Liver (tissue), 3 donors: ENCODE data around the gene RNLS.

ENCODE experiments used
- CTCF ChIP-seq: fragments of 150-350 bp; IDR thresholded peaks from 2 replicates; pipeline ENCODE4 v1.5.1; 2017; ENCODE audit warnings: improper control_type of control experiment, low read depth, low read length; ENCODE audit not compliant: missing input control
- EGR1 ChIP-seq, 2 donors: IDR thresholded peaks; 2 replicates each; pipeline ENCODE4 v1.6.1; 2016 to 2018; ENCODE audit warnings: antibody characterized with exemption in 2 of 2, low read depth in 2 of 2
- GABPA ChIP-seq, 2 donors: IDR thresholded peaks in 1 of 2; conservative IDR thresholded peaks in 1 of 2; 2 replicates each; pipeline ENCODE4 v1.6.1; 2016; ENCODE audit warnings: antibody characterized with exemption in 2 of 2, mild to moderate bottlenecking in 1 of 2, moderate library complexity in 1 of 2
- JUND ChIP-seq, 2 donors: IDR thresholded peaks; 2 replicates each; pipeline ENCODE4 v1.6.1; 2016; ENCODE audit warnings: antibody characterized with exemption in 2 of 2
- NR2F2 ChIP-seq: IDR thresholded peaks from 2 replicates; pipeline ENCODE4 v1.6.1; 2016; ENCODE audit warnings: antibody characterized with exemption
- RAD21 ChIP-seq, 2 donors: IDR thresholded peaks; 2 replicates each; pipeline ENCODE4 v1.6.1; 2016; ENCODE audit warnings: antibody characterized with exemption in 2 of 2, mild to moderate bottlenecking in 2 of 2
- RXRA ChIP-seq, 2 donors: IDR thresholded peaks; 2 replicates each; pipeline ENCODE4 v1.6.1; 2017 to 2018; ENCODE audit warnings: antibody characterized with exemption in 2 of 2, mild to moderate bottlenecking in 1 of 2
- SP1 ChIP-seq: IDR thresholded peaks from 2 replicates; pipeline ENCODE4 v1.6.1; 2018; ENCODE audit warnings: antibody characterized with exemption, mild to moderate bottlenecking
- TAF1 ChIP-seq: conservative IDR thresholded peaks from 2 replicates; pipeline ENCODE4 v1.6.1; 2016; ENCODE audit warnings: antibody characterized with exemption, mild to moderate bottlenecking
- YY1 ChIP-seq: IDR thresholded peaks from 2 replicates; pipeline ENCODE4 v1.6.1; 2016; ENCODE audit warnings: antibody characterized with exemption, mild to moderate bottlenecking
- ZBTB33 ChIP-seq: IDR thresholded peaks from 2 replicates; pipeline ENCODE4 v1.6.1; 2016; ENCODE audit warnings: antibody characterized with exemption
- TF ChIP-seq, protein P1 (sequence below): IDR thresholded peaks from 2 replicates; pipeline ENCODE4 v1.6.1; 2016; ENCODE audit warnings: antibody characterized with exemption, mild to moderate bottlenecking
- TF ChIP-seq, protein P2 (sequence below): IDR thresholded peaks from 2 replicates; pipeline ENCODE4 v1.6.1; 2016; ENCODE audit warnings: antibody characterized with exemption
- TF ChIP-seq, protein P3 (sequence below): IDR thresholded peaks from 2 replicates; pipeline ENCODE4 v1.6.1; 2016; ENCODE audit warnings: antibody characterized with exemption
- donor health status: healthy.
- donor health status: healthy.

GRCh38 chr10:88500656-88501055, 82.5 kb downstream of the RNLS start:
- TF ChIP-seq CTCF (no peak), TAF1 (no peak), EGR1 (IDR thresholded peaks at IDR 0.05; ENCODE audit: low read depth in 2 of 2) (no peak), JUND (IDR thresholded peaks at IDR 0.05) (no peak), GABPA (IDR thresholded peaks at IDR 0.05 in 1 of 2, conservative IDR thresholded peaks at IDR 0.05 in 1 of 2) (no peak), SP1 (no peak), NR2F2 (no peak), RAD21 (IDR thresholded peaks at IDR 0.05) (no peak), YY1 (no peak), RXRA (IDR thresholded peaks at IDR 0.05) (no peak), ZBTB33 (no peak)
- TF ChIP-seq, protein P1, sequence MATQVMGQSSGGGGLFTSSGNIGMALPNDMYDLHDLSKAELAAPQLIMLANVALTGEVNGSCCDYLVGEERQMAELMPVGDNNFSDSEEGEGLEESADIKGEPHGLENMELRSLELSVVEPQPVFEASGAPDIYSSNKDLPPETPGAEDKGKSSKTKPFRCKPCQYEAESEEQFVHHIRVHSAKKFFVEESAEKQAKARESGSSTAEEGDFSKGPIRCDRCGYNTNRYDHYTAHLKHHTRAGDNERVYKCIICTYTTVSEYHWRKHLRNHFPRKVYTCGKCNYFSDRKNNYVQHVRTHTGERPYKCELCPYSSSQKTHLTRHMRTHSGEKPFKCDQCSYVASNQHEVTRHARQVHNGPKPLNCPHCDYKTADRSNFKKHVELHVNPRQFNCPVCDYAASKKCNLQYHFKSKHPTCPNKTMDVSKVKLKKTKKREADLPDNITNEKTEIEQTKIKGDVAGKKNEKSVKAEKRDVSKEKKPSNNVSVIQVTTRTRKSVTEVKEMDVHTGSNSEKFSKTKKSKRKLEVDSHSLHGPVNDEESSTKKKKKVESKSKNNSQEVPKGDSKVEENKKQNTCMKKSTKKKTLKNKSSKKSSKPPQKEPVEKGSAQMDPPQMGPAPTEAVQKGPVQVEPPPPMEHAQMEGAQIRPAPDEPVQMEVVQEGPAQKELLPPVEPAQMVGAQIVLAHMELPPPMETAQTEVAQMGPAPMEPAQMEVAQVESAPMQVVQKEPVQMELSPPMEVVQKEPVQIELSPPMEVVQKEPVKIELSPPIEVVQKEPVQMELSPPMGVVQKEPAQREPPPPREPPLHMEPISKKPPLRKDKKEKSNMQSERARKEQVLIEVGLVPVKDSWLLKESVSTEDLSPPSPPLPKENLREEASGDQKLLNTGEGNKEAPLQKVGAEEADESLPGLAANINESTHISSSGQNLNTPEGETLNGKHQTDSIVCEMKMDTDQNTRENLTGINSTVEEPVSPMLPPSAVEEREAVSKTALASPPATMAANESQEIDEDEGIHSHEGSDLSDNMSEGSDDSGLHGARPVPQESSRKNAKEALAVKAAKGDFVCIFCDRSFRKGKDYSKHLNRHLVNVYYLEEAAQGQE: no peak
- TF ChIP-seq, protein P2, sequence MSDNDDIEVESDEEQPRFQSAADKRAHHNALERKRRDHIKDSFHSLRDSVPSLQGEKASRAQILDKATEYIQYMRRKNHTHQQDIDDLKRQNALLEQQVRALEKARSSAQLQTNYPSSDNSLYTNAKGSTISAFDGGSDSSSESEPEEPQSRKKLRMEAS: no peak
- TF ChIP-seq, protein P3, sequence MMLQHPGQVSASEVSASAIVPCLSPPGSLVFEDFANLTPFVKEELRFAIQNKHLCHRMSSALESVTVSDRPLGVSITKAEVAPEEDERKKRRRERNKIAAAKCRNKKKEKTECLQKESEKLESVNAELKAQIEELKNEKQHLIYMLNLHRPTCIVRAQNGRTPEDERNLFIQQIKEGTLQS: no peak
